ENCODE measurements around the gene CNST.
A peak's percentile ranks its signal among the peaks of the same experiment; 100 is the strongest.
"Not testable (repeated sequence)": the region's sequence is repeated elsewhere in the genome, so short reads cannot be mapped to it uniquely, and the experiment has no call there.

The CNST gene

DNA sequence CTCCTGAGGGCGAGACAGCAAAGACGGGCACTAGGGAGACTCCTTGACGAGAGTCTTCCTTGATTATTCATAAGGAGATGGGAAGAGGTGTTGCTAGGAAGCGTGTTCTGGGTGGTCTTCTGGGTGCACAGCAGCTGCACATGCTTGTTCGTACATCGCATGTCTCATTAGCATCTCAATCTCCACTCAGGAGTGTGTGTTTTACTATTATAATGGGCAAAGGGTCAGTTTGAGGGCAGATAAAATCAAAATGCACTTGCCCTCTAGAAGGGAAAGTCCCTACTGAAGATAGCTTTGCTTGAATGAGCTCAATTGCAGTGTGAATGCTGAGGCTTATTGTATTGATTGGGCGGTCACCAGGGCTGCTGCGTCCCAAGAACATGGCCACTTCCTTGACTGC is 107.8 kb downstream of the CNST start:
- DNase-seq (ENCODE audit: low read depth in 2 of 2): no peak

DNA sequence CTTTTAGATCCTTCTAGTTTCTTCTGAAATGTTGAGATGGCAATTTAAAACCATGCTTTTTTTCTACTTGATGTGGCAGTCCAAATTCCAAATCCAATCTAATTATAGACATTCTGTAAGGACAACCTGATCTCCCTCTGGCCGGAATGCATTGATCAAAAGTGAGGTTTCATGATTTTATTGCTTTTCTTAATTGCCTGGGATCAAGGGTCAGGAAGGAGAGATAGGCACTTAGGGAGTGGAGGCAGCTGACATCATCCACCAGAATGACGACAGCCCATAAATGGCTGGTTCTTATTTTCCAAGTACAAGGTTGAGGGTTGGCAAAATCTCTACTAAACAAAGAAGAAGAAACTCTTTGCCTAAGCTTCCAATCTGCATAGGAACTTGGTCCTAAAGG is 111.6 kb downstream of the CNST start:
- no peak for DNase-seq (ENCODE audit: low read depth in 2 of 2)

- no peak for DNase-seq (ENCODE audit: low read depth in 2 of 2)
These were observed 112.8 kb downstream of the CNST start for GRCh38 chr1:246678816-246679793.

DNA sequence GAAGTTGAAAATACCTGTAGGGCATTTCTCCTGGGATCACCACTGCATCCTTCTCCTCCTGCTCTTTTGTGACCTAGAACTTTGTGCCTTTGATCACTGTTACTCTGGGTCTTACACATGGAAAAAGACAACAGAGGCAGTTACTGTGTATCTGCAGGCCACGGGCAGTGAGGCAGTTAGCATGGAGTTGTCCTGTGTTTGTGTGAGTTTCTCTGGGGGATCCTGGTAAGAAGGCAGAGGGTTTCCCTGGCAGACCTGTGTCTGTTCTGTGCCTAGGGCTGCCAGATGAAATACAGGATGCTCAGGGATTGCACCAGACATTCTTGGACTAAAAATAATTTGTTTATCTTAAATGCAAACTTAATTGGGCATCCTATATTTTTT is 113.5 kb downstream of the CNST start:
- DNase-seq (ENCODE audit: low read depth in 2 of 2): no peak

DNA sequence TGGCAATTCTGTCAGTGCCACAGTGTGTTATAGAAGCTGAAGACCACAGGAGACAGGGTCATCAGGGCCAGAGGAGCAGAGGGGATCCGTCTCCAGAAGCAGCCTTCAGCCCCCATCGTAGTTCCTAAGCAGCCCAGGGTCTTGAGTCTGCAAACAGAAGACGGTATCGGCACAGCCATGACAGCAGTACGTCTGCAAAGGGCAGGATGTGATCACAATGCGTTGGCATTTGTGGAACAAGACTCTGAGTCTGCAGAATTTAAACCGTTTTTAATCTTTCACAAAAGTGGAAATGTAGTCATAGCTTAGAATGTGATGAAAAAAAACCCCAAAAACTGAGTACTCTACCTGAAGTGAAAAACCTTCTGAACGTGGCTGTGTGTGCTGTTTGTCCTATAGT is 113.9 kb downstream of the CNST start:
- no peak for DNase-seq (ENCODE audit: low read depth in 2 of 2)

DNA sequence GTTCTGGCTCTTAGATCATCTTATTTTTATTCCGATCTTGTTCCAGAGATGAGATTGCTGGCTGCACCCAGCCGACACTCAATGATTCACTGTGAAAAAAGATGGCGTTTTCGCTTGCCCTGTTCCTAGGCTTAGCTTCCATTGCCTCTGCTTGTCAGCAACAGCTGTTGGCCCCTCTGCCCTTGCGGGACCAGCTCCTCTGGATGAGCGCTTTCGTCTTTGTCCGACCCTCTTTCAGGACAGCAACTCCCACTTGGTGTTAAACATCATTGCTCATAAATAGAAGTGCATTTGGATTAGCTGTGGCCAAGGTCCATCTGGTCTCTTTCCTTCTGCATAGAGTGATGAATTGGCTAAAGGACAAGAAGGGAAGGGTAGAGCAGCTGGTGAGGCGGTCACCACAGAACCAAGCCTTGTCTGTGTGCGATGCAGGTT is 114.5 kb downstream of the CNST start:
- DNase-seq (ENCODE audit: low read depth in 2 of 2): no peak

DNA sequence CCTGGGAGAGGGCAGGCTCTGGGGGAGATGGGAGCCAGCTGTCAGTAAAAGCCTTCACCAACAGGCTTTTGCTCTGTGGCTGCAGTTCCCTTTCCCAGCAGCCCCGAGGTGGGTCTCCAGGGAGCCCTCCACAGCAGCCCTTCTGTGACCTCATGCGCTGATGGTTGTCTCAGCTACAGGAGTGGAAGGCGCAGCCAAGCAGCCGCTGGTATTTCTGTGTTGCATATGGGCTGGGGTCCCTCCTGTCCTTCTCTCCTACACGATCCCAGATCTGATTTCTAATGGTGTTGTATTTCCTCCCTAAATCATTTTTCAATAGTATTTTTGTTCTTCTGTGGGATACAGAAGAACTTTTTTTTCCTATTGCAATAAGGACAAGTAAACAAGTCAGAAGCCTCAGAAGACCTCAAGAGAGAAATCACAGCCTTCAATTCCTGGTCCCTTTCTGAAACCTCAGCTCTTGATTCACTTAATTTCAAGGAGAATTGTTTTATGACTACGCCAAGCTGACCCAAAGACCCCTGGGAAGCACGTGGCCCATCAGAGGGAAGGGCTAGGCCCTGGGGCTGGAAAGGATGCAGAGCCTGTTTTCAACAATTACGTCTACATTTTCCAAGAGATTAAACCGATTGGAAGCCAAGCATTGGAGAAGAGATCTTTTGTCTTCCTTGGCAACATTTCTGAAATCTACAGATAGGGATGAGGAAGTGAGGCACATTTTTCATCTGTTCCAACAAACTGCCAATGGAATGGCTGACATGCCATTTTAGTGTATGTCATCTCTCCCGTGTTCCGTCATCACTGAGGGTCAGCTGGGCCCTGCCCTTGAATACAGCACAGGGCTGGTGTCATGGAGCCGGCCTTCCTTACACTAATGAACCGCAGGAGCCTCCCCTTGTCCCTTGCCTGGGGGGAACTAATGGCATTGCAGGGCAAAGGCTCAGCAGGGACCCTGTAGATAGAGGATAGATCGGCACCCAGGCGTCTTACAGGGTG is 115.9 kb downstream of the CNST start:
- no peak for DNase-seq (ENCODE audit: low read depth in 2 of 2)

GRCh38 chr1:246683521-246683920 is 117.3 kb downstream of the CNST start:
- DNase-seq (ENCODE audit: low read depth in 2 of 2): no peak

- no peak for DNase-seq (ENCODE audit: low read depth in 2 of 2)
These were observed 120.7 kb downstream of the CNST start for GRCh38 chr1:246687002-246687401.

DNA sequence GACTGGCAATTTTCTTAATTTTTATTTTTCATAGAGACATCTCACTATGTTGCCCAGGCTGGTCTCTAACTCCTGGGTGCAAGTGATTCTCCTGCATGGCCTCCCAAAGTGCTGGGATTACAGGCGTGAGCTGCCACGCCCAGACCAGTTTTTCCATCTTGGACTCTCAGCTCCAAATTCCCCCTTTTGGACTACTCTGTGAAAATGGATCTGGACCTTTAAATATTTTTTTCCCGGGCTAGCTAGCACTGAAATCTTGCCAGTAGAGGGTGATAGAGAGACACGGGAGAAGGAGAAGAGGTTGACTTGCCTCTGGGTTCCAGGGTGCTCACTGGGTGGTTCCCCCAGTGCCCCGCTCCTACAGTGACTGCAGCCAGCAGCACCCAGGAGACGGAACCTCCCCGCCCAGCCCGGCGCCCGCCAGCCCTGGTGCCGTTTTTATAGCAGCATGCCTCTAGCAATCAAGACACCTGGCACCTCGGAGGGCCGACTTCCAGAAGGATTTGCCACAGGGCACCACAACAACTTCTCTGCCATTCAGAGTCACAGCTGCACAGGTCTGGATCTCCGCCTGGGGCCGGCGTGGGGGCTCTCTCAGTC is 123.3 kb downstream of the CNST start:
- DNase-seq (ENCODE audit: low read depth in 2 of 2): peak; percentile 15 to 18

GRCh38 chr1:246690100-246690499 is 123.8 kb downstream of the CNST start:
- DNase-seq (ENCODE audit: low read depth in 2 of 2): no peak

DNA sequence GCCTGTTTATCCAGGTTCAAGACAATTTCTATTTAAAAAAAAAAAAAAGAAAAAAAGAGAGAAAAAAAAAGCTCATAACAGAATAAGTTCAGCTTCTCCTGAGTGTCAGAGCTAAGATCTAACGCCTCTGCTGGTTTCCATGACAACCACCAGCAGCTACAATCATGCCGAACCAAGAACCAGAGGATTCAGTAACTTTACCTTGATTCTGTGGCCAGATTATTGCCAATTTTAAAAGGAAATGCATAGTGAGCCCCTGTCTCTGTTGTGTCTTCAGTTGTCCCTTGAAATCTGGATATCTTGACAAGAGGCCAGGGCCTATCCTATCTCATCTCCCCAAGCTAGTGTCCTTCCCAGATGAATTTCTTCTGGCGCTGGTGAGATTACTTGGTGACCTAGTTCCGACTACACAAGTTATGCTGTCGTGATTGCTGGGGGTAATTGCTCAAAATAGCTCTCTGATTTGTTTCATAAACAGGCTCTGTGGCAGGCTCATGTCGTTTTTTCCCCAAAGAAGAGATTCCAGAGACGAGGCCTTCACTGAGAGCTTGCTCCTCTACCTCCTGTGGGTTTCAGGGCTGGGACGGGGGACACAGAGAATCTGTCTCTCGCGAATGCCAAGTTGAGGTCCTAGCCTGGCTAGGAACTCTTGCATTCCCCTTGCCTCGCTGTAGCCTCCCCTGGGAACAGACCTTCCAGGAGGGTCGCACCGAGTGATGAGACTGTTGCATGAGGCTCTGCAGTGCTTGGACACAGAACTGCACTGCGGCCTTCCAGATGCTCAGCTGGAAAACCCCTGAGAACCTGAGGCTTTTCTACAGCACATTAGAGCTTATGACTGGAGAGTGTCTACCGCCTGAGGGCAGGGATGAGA is 125.6 kb downstream of the CNST start:
- DNase-seq (ENCODE audit: low read depth in 2 of 2): no peak

GRCh38 chr1:246694213-246694895 is 128.1 kb downstream of the CNST start:
- not testable (repeated sequence) for DNase-seq (ENCODE audit: low read depth in 2 of 2)

- DNase-seq (ENCODE audit: low read depth in 2 of 2): no peak
These were observed 128.9 kb downstream of the CNST start for GRCh38 chr1:246695136-246695535.

DNA sequence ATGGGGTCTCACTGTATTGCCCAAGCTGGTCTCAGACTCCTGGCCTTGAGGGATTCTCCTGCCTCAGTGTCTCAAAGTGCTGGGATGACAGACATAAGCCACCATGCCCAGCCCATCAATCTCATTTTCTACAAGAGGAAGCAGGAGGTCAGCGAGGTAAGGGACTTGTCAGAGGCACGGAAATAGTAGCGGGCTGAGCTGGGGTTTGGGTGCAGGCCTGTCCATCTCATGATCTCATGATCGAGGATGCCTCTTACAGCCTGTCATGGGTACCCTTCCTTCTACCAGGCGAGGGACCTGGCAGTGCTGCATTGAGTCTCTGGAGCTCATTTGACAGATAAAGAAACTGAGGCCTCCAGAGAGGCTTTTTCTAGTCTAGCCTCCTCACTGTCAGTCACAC is 129.4 kb downstream of the CNST start:
- DNase-seq (ENCODE audit: low read depth in 2 of 2): no peak

DNA sequence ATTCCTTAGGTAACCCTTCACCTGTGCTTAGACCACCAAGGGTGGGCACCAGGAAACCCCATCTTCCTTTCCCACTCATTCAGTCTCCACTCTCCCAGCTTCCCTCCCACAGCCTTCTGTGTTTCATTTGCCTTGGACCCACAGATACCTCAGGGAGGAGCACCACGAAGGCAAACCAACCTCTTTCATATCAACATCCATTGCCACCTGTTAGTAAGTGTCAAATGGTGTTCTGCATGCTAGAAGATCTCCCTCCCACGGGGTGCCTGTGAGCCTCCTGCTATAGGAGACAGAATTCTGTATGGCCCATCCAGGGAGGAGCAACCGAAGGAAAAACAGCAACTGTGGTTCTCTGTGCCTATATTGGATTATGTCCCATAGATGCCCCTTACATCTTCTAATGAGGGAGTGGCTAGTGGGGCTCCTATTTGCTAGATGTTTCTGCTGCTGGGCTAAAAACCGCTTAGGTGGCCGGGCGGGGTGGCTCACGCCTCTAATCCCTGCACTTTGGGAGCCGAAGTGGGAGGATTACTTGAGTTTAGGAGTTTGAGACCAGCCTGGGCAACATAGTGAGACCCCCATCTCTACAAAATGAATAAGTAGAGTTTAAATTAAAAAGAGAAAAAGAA is 132.3 kb downstream of the CNST start:
- DNase-seq (ENCODE audit: low read depth in 2 of 2): no peak

GRCh38 chr1:246699095-246699735 is 133.0 kb downstream of the CNST start:
- DNase-seq (ENCODE audit: low read depth in 2 of 2): peak; percentile 75 to 77

DNA sequence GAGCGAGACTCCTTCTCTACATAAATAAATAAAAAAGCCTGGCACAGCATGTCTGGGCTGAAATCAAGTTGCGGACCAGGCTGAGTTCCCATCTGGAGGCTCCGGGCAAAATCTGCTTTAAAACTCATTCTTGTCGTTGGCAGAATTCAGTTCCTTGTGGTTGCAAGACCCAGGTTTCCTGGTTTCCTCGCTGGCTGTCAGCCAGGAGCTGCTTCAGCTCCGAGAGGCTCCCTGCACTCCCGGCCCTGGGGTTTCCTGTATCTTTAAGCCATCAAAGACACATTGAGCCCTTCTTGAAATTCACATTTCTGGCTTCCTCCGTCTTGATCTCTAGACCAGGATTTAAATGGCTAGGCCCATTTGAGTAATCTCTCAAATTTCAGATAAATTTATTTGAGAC is 137.3 kb downstream of the CNST start:
- no peak for DNase-seq (ENCODE audit: low read depth in 2 of 2)

DNA sequence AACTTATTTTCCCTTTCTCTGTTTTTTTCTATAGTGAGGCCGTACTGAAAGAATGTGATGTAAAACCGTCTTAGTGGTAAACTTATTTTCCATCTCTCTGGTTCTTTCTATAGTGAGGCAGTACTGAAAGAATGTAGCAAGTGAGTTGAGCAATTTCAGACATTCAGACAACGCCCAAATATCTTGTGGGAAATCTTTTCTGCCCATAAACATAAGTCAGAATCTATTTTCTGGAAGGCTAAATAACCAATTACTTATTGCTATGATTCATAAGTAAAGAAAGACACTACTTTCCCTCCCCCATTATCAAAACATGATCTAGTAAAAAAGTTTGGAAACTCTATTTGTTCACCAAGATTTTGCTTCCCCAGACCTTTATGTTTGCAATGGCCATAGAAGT is 139.1 kb downstream of the CNST start:
- no peak for DNase-seq (ENCODE audit: low read depth in 2 of 2)
